K562 (cell line): ENCODE measurements around the gene IFNK. TPM values are rescaled to one million over a fixed set of nuclear protein-coding genes. Genes with fewer than 3 reads are reported as not detected.

Experiments used
- ATAC-seq: fragments of 200-7000 bp; cut with Tn5 transposase; 3 replicates; pipeline ENCODE4 v1.9.1; 2020; ENCODE audit warnings: moderate library complexity
- BruUV-seq: library from RNA; stranded (reverse); fragments of 400-500 nt; replicated peaks from 2 replicates; lab custom pipeline; 2021; lab: Mats Ljungman, UMichigan
- CTCF ChIA-PET: fragments of 300-600 bp; formaldehyde crosslinking; extraction: SDS; loops from one replicate; lab custom pipeline; 2021; ENCODE audit warnings: low intra/inter-chr PET ratio; lab: Yijun Ruan, JAX
- POLR2A ChIA-PET: fragments of 300-600, 350-650 bp; sonication (Branson Sonifier 250); formaldehyde crosslinking; extraction: SDS; loops from one replicate; lab custom pipeline; 2021; ENCODE audit warnings: antibody characterized with exemption, inconsistent platforms; lab: Yijun Ruan, JAX
- DNase-seq, 4 experiments: peaks; one replicate each; pipeline versions ENCODE4 v3.0.0 to v3.0.0-alpha.2; 2011 to 2018; ENCODE audit warnings: low spot score in 3 of 4, mixed read lengths in 3 of 4; ENCODE audit errors: extremely low read depth in 1 of 4
- FAIRE-seq: peaks from 2 replicates; lab custom pipeline; 2011; peaks lifted over from hg19 to GRCh38; lab: Jason Lieb, UNC
- H2AFZ ChIP-seq: 2 replicates; pipeline ENCODE4 v1.6.0; 2011; ENCODE audit warnings: low read depth, low read length, control low read depth, inconsistent platforms
- H3K27ac ChIP-seq: fragments of 200-600 bp; 3 replicates; pipeline ENCODE4 v1.8.0; 2011; ENCODE audit warnings: low read depth, mild to moderate bottlenecking, control low read depth, inconsistent platforms, low read length, moderate library complexity, mixed read lengths; ENCODE audit errors: extremely low read depth
- H3K27me3 ChIP-seq, 2 experiments: fragments of 300-600 bp in 1 of 2; 2 replicates in 1 of 2; 3 replicates in 1 of 2; pipeline versions ENCODE4 v1.6.0 to v1.8.0; 2011; ENCODE audit warnings: inconsistent platforms in 2 of 2, low read length in 2 of 2, mild to moderate bottlenecking in 1 of 2, mixed read lengths in 1 of 2, moderate library complexity in 1 of 2; ENCODE audit not compliant: control insufficient read depth in 2 of 2, insufficient read depth in 2 of 2
- H3K36me3 ChIP-seq: fragments of 300-600 bp; 3 replicates; pipeline ENCODE4 v1.8.0; 2011; ENCODE audit warnings: mild to moderate bottlenecking, low read length, inconsistent platforms; ENCODE audit not compliant: control insufficient read depth, insufficient read depth
- H3K4me1 ChIP-seq, 2 experiments: fragments of 200-600 bp in 1 of 2; replicated peaks in 1 of 2; 2 replicates in 1 of 2; 3 replicates in 1 of 2; pipeline versions ENCODE4 v1.5.1 to v1.8.0; 2011; ENCODE audit warnings: inconsistent platforms in 2 of 2, low read length in 2 of 2, mild to moderate bottlenecking in 1 of 2, mixed read lengths in 1 of 2, moderate library complexity in 1 of 2; ENCODE audit not compliant: control insufficient read depth in 2 of 2, insufficient read depth in 2 of 2
- H3K4me2 ChIP-seq: 2 replicates; pipeline ENCODE4 v1.6.1; 2011; ENCODE audit warnings: low read length, control low read depth, inconsistent platforms, mixed read lengths; ENCODE audit not compliant: insufficient read depth
- H3K4me3 ChIP-seq: fragments of 200-600 bp; sonication (generic), shearing (Covaris generic); 2 replicates; pipeline ENCODE4 v1.5.1; 2016; ENCODE audit warnings: control low read depth, inconsistent platforms
- H3K79me2 ChIP-seq: fragments of 200-600 bp; 3 replicates; pipeline ENCODE4 v1.8.0; 2011; ENCODE audit warnings: low read length, inconsistent platforms; ENCODE audit not compliant: control insufficient read depth, insufficient read depth
- H3K9ac ChIP-seq, 2 experiments: 2 replicates each; pipeline versions ENCODE4 v1.6.0 to v1.6.1; 2011; ENCODE audit warnings: low read depth in 2 of 2, low read length in 2 of 2, control low read depth in 1 of 2, inconsistent platforms in 1 of 2, mild to moderate bottlenecking in 1 of 2, mixed read lengths in 1 of 2; ENCODE audit not compliant: insufficient read depth in 1 of 2
- H3K9me1 ChIP-seq: one replicate; pipeline ENCODE4 v1.6.0; 2011; ENCODE audit warnings: inconsistent platforms, mild to moderate bottlenecking, low read length, moderate library complexity; ENCODE audit not compliant: control insufficient read depth, insufficient read depth
- H3K9me3 ChIP-seq: replicated peaks from 2 replicates; pipeline ENCODE4 v1.5.1; 2011; ENCODE audit warnings: low read depth, low read length, inconsistent platforms; ENCODE audit not compliant: control insufficient read depth, insufficient read depth
- H4K20me1 ChIP-seq: replicated peaks from 2 replicates; pipeline ENCODE4 v1.6.1; 2011; ENCODE audit warnings: low read length, inconsistent platforms, mixed read lengths; ENCODE audit not compliant: control insufficient read depth, insufficient read depth
- ATF2 ChIP-seq: sonication (generic); formaldehyde crosslinking; IDR thresholded peaks from 2 replicates; pipeline ENCODE4 v1.8.1; 2022; ENCODE audit warnings: missing genetic modification reagents
- HDAC2 ChIP-seq: fragments of 450-650 bp; IDR thresholded peaks from 2 replicates; pipeline ENCODE4 v1.6.1; 2016; ENCODE audit warnings: mild to moderate bottlenecking
- HNRNPK ChIP-seq: fragments of 200-400 bp; formaldehyde crosslinking; IDR thresholded peaks from one replicate; pipeline ENCODE4 v1.6.1; 2018; ENCODE audit warnings: mild to moderate bottlenecking, low read depth, low read length; ENCODE audit not compliant: poor library complexity, severe bottlenecking
- ILF3 ChIP-seq: fragments of 450-650 bp; IDR thresholded peaks from 2 replicates; pipeline ENCODE4 v1.6.1; 2018; ENCODE audit warnings: antibody characterized with exemption, mild to moderate bottlenecking, moderate library complexity, borderline replicate concordance
- LEF1 ChIP-seq: fragments of 450-650 bp; IDR thresholded peaks from 2 replicates; pipeline ENCODE4 v1.6.1; 2016; ENCODE audit warnings: mild to moderate bottlenecking
- MAFG ChIP-seq: fragments of 450-650 bp; conservative IDR thresholded peaks from 2 replicates; pipeline ENCODE4 v1.6.1; 2016; ENCODE audit warnings: missing genetic modification characterization, missing compliant biosample characterization
- NFYB ChIP-seq: IDR thresholded peaks from 2 replicates; pipeline ENCODE4 v1.6.1; 2011; ENCODE audit warnings: mild to moderate bottlenecking, moderate library complexity; ENCODE audit not compliant: insufficient read length; ENCODE audit errors: extremely low read depth
- ZNF324 ChIP-seq: fragments of 250-450 bp; sonication (Bioruptor Pico); IDR thresholded peaks from 2 replicates; pipeline ENCODE4 v1.4.0; 2020; ENCODE audit warnings: mild to moderate bottlenecking
- in situ Hi-C: fragments of 300-500 bp; cut with MboI; formaldehyde crosslinking; loops from 4 replicates; pipeline ENCODE4 v1.15.0; 2018; ENCODE audit warnings: inconsistent platforms, mixed read lengths
- intact Hi-C: fragments of 100-400 bp; cut with micrococcal nuclease; formaldehyde crosslinking; loops from 2 replicates; pipeline ENCODE4 v1.14.2; 2022
- polyA plus RNA-seq, 8 experiments: library from polyadenylated mRNA; depleted of rRNA in 4 of 8; stranded (reverse) in 5 of 8; unstranded in 3 of 8; fragments of >200 nt; fragmentation: Nextera tagmentation in 2 of 8; fragmentation: Illumina TruSeq in 1 of 8; extraction: Ambion mirVana in 2 of 8; extraction: Trizol in 1 of 8; gene quantifications; 2 replicates each; pipeline versions ENCODE4 v1.2.1 to v1.2.3, GENCODE V29; 2011 to 2014; ENCODE audit warnings: inconsistent platforms in 1 of 8, missing spikeins in 1 of 8
- total RNA-seq, 7 experiments: library from RNA; depleted of rRNA in 6 of 7; stranded (reverse); fragments of >200 nt in 6 of 7; fragmentation: Illumina TruSeq in 2 of 7; extraction: Trizol in 2 of 7; gene quantifications; 2 replicates each; pipeline versions ENCODE4 v1.2.1 to v1.2.3, GENCODE V29; 2011 to 2021; ENCODE audit warnings: low replicate concordance in 1 of 7
- TF ChIP-seq, protein P1 (sequence below): fragments of 250-450 bp; sonication (Bioruptor Pico); IDR thresholded peaks from 2 replicates; pipeline ENCODE4 v1.5.0; 2021; ENCODE audit warnings: mild to moderate bottlenecking, borderline replicate concordance

IFNK gene
- total and polyA plus RNA-seq, 9 of the 15 experiments (the other 6 are each of a cell fraction or from before 2014, with no cell fraction given), result 0.11 TPM; not detected in 8

DNA sequence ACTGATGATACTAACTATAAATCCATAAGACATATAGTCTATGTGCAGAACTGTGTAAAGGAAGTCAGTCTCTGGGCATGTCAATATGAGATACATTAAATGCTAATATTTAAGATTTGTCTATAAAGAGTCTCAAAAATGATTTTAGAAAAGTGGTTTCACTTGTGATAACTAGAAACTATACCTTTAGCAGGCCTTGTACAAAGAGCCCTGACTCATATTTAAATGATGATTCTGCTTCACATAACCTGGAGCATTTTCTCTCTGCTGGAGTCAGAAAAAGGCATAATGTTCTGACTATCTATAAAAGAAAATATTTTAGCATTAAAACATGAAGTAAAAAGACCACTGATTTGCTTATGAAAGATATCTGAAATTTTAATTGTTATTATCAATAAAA, 34.2 kb downstream of the IFNK start:
- Histone ChIP-seq H3K27ac (no peak overlapping the region), H2AFZ (no peak overlapping the region), H3K27me3 (no peaks in the 10 kb centered on the region), H4K20me1 (no peaks in the 10 kb centered on the region), H3K9me3 (no peaks in the 10 kb centered on the region), H3K36me3 (0 out of 3 replicates have a peak, but pooled peaks cover 2% of the 10 kb centered on the region), H3K79me2 (no peaks in the 10 kb centered on the region), H3K4me1 (no peaks in the 10 kb centered on the region), H3K4me3 (no peak overlapping the region), H3K9ac (no peak overlapping the region), H3K9me1 (no peaks in the 10 kb centered on the region), H3K4me2 (no peak overlapping the region)
- CTCF ChIA-PET, result no interaction called here
- BruUV-seq, result no TSS peak
- in situ Hi-C loops, result no loop called here
- POLR2A ChIA-PET, result no interaction called here
- DNase-seq (no peak), FAIRE-seq (no peak), ATAC-seq (no peak)
- intact Hi-C loops, result no loop called here
- TF ChIP-seq MAFG (tag) (no peak), ZNF324 (CRISPR knock-in tag) (no peak), HNRNPK (no peak), LEF1 (no peak), HDAC2 (no peak), ATF2 (CRISPR knock-in tag) (no peak), NFYB (no peak), ILF3 (no peak)
- TF ChIP-seq, protein P1, sequence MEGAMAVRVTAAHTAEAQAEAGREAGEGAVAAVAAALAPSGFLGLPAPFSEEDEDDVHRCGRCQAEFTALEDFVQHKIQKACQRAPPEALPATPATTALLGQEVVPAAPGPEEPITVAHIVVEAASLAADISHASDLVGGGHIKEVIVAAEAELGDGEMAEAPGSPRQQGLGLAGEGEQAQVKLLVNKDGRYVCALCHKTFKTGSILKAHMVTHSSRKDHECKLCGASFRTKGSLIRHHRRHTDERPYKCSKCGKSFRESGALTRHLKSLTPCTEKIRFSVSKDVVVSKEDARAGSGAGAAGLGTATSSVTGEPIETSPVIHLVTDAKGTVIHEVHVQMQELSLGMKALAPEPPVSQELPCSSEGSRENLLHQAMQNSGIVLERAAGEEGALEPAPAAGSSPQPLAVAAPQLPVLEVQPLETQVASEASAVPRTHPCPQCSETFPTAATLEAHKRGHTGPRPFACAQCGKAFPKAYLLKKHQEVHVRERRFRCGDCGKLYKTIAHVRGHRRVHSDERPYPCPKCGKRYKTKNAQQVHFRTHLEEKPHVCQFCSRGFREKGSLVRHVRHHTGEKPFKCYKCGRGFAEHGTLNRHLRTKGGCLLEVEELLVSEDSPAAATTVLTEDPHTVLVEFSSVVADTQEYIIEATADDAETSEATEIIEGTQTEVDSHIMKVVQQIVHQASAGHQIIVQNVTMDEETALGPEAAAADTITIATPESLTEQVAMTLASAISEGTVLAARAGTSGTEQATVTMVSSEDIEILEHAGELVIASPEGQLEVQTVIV (CRISPR knock-in tag), result no peak
